Gastrocnemius medialis (tissue), 4 donors: ENCODE measurements around the gene EPB41L3. TPM values are rescaled to one million over a fixed set of nuclear protein-coding genes. Genes with fewer than 3 reads are reported as not detected.

Source experiments
- ATAC-seq, 2 donors: fragments of 150-250 bp; one replicate each; pipeline ENCODE4 v1.9.1; 2016
- DNase-seq, 2 donors: peaks; one replicate each; pipeline ENCODE4 v3.0.0-alpha.2; 2019
- H3K27ac ChIP-seq, 4 donors: fragments of 200-600 bp; sonication (generic); 1 replicate in 1 of 4; 2 replicates in 3 of 4; pipeline ENCODE4 v1.5.1; 2016 to 2018; ENCODE audit warnings: mild to moderate bottlenecking in 2 of 4, moderate library complexity in 1 of 4
- H3K27me3 ChIP-seq, 3 donors: fragments of 200-600 bp; sonication (generic) in 2 of 3; 1 replicate in 1 of 3; 2 replicates in 2 of 3; pipeline versions ENCODE4 v1.5.1 to v1.6.0; 2016 to 2019; ENCODE audit warnings: mild to moderate bottlenecking in 1 of 3, moderate library complexity in 1 of 3
- H3K36me3 ChIP-seq, 2 donors: fragments of 200-600 bp; sonication (generic) in 1 of 2; one replicate each; pipeline ENCODE4 v1.5.1; 2017 to 2018
- H3K4me1 ChIP-seq, 2 donors: fragments of 200-600 bp; sonication (generic) in 1 of 2; one replicate each; pipeline ENCODE4 v1.5.1; 2016 to 2017; ENCODE audit warnings: mild to moderate bottlenecking in 2 of 2
- H3K4me3 ChIP-seq, 4 donors: fragments of 200-600 bp; sonication (generic) in 3 of 4; 1 replicate in 1 of 4; 2 replicates in 3 of 4; pipeline ENCODE4 v1.5.1; 2016 to 2019; ENCODE audit warnings: mild to moderate bottlenecking in 2 of 4
- H3K9me3 ChIP-seq, 3 donors: fragments of 200-600 bp; sonication (generic) in 2 of 3; 1 replicate in 1 of 3; 2 replicates in 2 of 3; pipeline ENCODE4 v1.5.1; 2016 to 2019
- POLR2A ChIP-seq, 2 donors: fragments of 450-650 bp; IDR thresholded peaks; one replicate each; pipeline ENCODE4 v1.6.1; 2017; ENCODE audit warnings: antibody characterized with exemption in 2 of 2, mild to moderate bottlenecking in 2 of 2, moderate library complexity in 2 of 2
- in situ Hi-C, 4 donors: fragments of 200-750 bp; cut with MboI; loops; one replicate each; pipeline versions ENCODE4 v1.15.0 to v1.8.0; 2017; ENCODE audit warnings: low sequenced_read_pairs in 4 of 4
- intact Hi-C: fragments of 100-400 bp; cut with DNase I; formaldehyde crosslinking; loops from one replicate; pipeline ENCODE4 v1.15.1; 2023; ENCODE audit warnings: low total_unique reads
- total RNA-seq, 4 donors: library from RNA; depleted of rRNA; stranded (reverse); fragments of >200 nt; gene quantifications; one replicate each; pipeline versions ENCODE4 v1.1.0 to v1.2.3, GENCODE V29; 2016
- TF ChIP-seq, protein P1 (sequence below), 5 experiments: fragments of 450-650 bp in 3 of 5; fragments of 200-600 bp in 2 of 5; sonication (generic) in 2 of 5; IDR thresholded peaks in 4 of 5; conservative IDR thresholded peaks in 1 of 5; 1 replicate in 4 of 5; 2 replicates in 1 of 5; pipeline ENCODE4 v1.5.1; 2016 to 2019; ENCODE audit warnings: antibody characterized with exemption in 5 of 5, mild to moderate bottlenecking in 3 of 5, moderate library complexity in 3 of 5

EPB41L3 gene
- total RNA-seq, 4 donors from 2014 or later, result 9.2 to 24.4 (median 14.5) TPM

DNA sequence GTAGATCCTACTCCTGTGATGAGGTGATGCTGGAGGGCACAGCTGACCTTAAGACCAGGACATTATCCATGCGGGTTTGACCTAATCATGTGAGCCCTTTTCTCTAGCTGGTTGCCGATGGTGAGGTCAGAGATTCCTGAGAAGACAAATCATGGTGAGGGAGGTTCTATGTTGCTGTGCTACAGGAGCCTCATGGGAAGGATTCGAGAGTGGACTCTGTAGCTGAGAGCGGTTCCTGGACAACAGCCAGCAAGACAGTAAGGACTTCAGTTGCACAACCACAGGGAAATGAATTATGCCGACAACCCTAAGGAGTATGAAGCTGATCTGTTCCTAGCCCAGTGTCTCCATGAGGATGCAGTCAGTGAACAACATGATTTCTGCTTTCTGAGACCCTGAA is 80.4 kb downstream of the EPB41L3 start:
- H3K27me3 ChIP-seq, result no peaks in the 10 kb centered on the region
- no peaks in the 10 kb centered on the region for H3K9me3 ChIP-seq
- peak; percentile 53 to 74 for DNase-seq
- peak overlapping the region in 1 of 4 donors; percentile 3 for H3K27ac ChIP-seq
- in situ Hi-C loops, result no loop called here
- no peak overlapping the region for H3K4me3 ChIP-seq
- H3K36me3 ChIP-seq, result no peaks in the 10 kb centered on the region
- intact Hi-C loops, result loop anchor here (5.0 kb wide), 1 partner anchor 49 kb away; no protein-coding TSS in a partner anchor
- no peak for TF ChIP-seq POLR2A (IDR thresholded peaks at IDR 0.05)
- TF ChIP-seq, protein P1, sequence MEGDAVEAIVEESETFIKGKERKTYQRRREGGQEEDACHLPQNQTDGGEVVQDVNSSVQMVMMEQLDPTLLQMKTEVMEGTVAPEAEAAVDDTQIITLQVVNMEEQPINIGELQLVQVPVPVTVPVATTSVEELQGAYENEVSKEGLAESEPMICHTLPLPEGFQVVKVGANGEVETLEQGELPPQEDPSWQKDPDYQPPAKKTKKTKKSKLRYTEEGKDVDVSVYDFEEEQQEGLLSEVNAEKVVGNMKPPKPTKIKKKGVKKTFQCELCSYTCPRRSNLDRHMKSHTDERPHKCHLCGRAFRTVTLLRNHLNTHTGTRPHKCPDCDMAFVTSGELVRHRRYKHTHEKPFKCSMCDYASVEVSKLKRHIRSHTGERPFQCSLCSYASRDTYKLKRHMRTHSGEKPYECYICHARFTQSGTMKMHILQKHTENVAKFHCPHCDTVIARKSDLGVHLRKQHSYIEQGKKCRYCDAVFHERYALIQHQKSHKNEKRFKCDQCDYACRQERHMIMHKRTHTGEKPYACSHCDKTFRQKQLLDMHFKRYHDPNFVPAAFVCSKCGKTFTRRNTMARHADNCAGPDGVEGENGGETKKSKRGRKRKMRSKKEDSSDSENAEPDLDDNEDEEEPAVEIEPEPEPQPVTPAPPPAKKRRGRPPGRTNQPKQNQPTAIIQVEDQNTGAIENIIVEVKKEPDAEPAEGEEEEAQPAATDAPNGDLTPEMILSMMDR (IDR thresholded peaks at IDR 0.05 in 4 of 5, conservative IDR thresholded peaks at IDR 0.05 in 1 of 5), result no peak
- ATAC-seq, result peak; percentile 83 to 90
- H3K4me1 ChIP-seq, result no peaks in the 10 kb centered on the region

DNA sequence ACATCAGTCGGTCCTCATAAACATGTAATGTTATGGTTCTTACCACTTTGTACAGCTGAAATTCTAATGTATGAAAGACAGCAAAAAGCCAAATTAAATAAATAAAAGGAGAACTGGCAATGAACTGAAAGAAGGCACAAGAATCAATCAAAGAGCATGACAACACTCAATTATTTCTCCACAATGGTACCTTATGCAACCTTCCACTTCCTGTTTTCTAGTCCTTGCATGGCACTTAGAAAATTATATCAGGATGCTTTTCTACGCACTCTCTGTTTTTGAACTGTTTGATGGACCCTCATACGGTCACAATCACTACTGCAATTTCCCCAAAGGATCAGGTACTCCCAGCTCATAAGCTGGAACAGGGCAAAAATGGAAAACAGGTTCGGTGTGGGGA is 81.6 kb downstream of the EPB41L3 start:
- H3K4me3 ChIP-seq, result no peak overlapping the region
- ATAC-seq, result no peak
- H3K27ac ChIP-seq, result no peak overlapping the region
- DNase-seq, result no peak
- intact Hi-C loops (loop anchor here (5.0 kb wide), 1 partner anchor 50 kb away; no protein-coding TSS in a partner anchor), in situ Hi-C loops (no loop called here)
- H3K9me3 ChIP-seq, result no peaks in the 10 kb centered on the region
- H3K4me1 ChIP-seq, result no peaks in the 10 kb centered on the region
- no peak for TF ChIP-seq POLR2A (IDR thresholded peaks at IDR 0.05)
- TF ChIP-seq, protein P1 (IDR thresholded peaks at IDR 0.05 in 4 of 5, conservative IDR thresholded peaks at IDR 0.05 in 1 of 5), result no peak
- no peaks in the 10 kb centered on the region for H3K36me3 ChIP-seq
- no peaks in the 10 kb centered on the region for H3K27me3 ChIP-seq

DNA sequence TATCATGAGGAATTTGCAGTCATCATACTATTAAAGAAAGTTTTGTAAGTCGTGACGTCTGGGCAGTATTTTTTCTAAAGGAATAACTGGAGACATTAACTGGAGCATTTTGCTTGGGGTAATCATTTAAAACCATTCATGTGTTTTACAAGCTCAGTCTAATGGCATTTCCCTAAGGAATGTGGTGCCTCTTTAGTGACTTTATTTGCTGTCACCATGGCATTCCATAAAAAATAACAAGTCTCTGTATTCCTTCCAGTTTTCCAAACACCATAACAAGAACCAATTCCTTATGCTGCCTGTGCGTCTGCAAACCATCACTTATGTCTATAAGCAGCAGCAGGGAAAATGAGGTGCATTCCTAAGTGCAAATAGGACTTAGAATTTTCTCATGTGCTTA is 82.8 kb downstream of the EPB41L3 start:
- no peaks in the 10 kb centered on the region for H3K36me3 ChIP-seq
- no peak for ATAC-seq
- in situ Hi-C loops, result no loop called here

DNA sequence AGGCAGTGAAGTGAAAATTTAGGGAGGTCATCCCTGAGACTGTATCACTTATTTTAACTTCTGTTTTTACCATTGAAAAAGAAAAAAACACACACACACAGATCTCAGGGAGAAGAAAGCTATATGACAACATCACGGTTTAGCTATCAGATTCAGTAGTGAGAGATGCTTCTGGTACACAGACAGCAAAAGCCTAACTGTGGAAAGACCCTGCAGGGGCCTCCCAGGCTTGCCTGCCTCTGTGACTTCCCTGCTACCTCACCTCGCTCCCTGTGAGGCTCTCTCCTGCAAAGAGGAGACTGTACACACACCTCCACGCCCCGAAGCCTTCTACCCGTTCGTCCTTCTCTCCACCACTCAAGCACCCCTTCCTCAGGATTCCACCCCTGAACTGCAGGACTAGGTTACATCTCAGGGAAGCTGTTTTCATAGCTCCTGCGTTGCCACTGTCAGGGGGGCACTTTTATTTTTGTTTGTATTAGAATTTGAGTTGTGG is 86.3 kb downstream of the EPB41L3 start:
- H3K27me3 ChIP-seq, result no peaks in the 10 kb centered on the region
- in situ Hi-C loops (no loop called here), intact Hi-C loops (no loop called here)
- no peak overlapping the region for H3K4me3 ChIP-seq
- TF ChIP-seq, protein P1 (IDR thresholded peaks at IDR 0.05 in 4 of 5, conservative IDR thresholded peaks at IDR 0.05 in 1 of 5), result no peak
- TF ChIP-seq POLR2A (IDR thresholded peaks at IDR 0.05), result no peak
- ATAC-seq (no peak), DNase-seq (no peak)
- no peaks in the 10 kb centered on the region for H3K9me3 ChIP-seq
- no peak overlapping the region for H3K27ac ChIP-seq
- H3K36me3 ChIP-seq, result no peaks in the 10 kb centered on the region
- no peaks in the 10 kb centered on the region for H3K4me1 ChIP-seq

More for the DNA sequence above, 82.8 kb downstream of the EPB41L3 start:
- Histone ChIP-seq H3K9me3 (no peaks in the 10 kb centered on the region), H3K4me3 (no peak overlapping the region), H3K4me1 (no peaks in the 10 kb centered on the region), H3K27ac (no peak overlapping the region), H3K27me3 (no peaks in the 10 kb centered on the region)
- intact Hi-C loops, result loop anchor here (5.0 kb wide), 1 partner anchor 51 kb away; no protein-coding TSS in a partner anchor
- TF ChIP-seq, protein P1 (IDR thresholded peaks at IDR 0.05 in 4 of 5, conservative IDR thresholded peaks at IDR 0.05 in 1 of 5), result no peak
- no peak for TF ChIP-seq POLR2A (IDR thresholded peaks at IDR 0.05)
- no peak for DNase-seq
